Thoracic aorta endothelial cell (primary cell): ENCODE data around the gene ZPR1. TPM values are rescaled to one million over a fixed set of nuclear protein-coding genes. Genes with fewer than 3 reads are reported as not detected.

Source experiments
- total RNA-seq: library from RNA; depleted of rRNA; stranded (reverse); fragments of >200 nt; gene quantifications from 2 replicates; pipeline ENCODE4 v1.2.3, GENCODE V29; 2012

The ZPR1 gene, protein sequence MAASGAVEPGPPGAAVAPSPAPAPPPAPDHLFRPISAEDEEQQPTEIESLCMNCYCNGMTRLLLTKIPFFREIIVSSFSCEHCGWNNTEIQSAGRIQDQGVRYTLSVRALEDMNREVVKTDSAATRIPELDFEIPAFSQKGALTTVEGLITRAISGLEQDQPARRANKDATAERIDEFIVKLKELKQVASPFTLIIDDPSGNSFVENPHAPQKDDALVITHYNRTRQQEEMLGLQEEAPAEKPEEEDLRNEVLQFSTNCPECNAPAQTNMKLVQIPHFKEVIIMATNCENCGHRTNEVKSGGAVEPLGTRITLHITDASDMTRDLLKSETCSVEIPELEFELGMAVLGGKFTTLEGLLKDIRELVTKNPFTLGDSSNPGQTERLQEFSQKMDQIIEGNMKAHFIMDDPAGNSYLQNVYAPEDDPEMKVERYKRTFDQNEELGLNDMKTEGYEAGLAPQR
- 41.5 and 51.3 TPM in 2 replicates for total RNA-seq

DNA sequence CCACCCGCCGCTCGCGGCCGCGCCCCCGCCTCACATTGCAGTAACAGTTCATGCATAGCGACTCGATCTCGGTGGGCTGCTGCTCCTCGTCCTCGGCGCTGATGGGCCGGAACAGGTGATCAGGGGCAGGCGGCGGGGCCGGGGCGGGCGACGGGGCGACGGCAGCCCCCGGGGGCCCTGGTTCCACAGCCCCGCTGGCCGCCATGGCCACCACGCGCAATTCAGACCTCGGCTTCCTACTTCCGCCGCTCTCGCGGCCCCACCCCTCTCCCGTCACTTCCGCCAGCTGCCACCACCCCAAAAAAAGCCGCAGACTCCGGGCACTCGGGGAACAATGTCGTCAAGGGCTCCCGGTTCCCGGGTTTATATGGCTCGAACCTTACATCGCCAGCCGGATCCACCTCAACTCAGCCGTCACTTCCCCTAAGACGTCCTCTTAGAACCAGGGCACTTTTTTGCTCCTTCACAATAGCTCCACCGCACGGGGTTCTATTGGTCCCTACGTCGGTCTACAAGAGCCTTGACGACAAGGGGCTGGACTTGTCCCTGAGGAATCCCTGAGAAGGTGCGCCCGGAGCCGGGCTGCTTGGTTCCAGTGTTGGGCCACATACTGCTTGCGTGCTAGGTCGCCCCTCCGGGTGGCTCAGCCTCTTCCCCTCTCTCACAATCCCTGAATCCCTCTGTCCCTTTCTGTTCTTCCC lies at the start of gene ZPR1:
TSS of gene ZPR1 (minus strand) at position 238 of the 701 bp plus-strand sequence. CDS start at position 205, 33 bp downstream.

DNA sequence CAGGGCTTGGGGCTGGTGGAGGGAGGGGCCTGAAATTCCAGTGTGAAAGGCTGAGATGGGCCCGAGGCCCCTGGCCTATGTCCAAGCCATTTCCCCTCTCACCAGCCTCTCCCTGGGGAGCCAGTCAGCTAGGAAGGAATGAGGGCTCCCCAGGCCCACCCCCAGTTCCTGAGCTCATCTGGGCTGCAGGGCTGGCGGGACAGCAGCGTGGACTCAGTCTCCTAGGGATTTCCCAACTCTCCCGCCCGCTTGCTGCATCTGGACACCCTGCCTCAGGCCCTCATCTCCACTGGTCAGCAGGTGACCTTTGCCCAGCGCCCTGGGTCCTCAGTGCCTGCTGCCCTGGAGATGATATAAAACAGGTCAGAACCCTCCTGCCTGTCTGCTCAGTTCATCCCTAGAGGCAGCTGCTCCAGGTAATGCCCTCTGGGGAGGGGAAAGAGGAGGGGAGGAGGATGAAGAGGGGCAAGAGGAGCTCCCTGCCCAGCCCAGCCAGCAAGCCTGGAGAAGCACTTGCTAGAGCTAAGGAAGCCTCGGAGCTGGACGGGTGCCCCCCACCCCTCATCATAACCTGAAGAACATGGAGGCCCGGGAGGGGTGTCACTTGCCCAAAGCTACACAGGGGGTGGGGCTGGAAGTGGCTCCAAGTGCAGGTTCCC lies 41.8 kb upstream of the ZPR1 start, which contains the start of gene APOC3:
TSS of gene APOC3 (plus strand) at position 383 of the 659 bp plus-strand sequence. CDS start 676 bp downstream, outside the sequence.

DNA sequence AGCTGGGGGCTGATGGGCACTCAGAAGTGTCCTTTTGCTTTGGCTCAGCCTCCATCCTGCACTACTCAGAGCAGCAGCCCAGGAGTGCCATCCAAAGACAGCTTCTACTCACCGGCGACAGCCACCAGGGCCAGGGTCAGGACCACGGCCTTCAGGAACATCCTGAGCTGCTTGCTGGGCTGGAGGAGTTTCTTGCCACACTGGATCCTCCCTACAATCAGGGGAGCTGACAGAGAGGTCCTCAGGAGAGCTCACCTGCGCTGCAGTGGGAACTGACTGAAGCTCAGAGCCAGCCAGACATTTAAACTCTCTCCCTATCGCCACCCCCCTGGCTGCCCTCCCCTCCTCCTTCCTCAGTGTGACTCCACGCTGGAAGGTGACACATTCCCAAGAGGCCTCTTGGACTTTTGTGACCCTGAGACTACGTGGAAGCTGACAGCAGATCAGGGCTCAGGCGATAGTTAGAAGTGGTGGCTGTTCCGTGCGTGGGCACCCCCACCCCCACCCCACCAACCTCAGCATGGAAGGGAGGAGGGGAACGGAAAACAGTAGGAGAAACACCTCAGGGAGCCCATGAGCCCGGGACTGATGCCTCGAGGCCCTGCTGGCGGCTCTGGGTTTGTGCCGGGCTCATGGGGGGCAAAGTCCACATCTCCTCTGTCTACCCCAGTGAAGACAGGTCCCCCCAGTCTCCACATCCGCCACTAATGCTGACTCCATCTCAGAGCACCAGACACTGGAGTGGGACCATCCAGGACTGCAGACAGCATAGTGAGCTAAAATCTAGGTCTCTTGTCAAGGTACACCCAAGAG lies 35.4 kb upstream of the ZPR1 start, which contains the start of gene APOA4:
TSS of gene APOA4 (minus strand) at position 274 of the 813 bp plus-strand sequence. CDS start at position 161, 113 bp downstream.

DNA sequence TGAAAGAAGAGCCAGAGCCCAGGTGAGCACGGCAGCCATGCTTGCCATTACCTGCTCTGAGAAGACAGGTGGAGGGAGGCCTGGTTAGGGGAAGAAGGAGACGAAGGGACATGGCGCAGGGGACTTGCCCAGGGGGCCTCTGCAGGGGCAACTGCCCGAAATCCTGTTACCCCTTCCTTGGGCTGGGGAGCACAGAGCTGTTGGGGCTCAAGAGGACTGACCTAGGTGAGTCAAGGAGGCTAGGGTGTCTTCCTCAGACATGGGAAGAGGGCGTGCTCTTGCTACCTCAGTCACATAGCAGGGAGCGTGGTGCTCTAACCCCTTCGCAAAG lies 4.0 kb upstream of the ZPR1 start, which contains the start of gene APOA5:
TSS of gene APOA5 (minus strand) at position 67 of the 331 bp plus-strand sequence. CDS start at position 48, 19 bp downstream.

DNA sequence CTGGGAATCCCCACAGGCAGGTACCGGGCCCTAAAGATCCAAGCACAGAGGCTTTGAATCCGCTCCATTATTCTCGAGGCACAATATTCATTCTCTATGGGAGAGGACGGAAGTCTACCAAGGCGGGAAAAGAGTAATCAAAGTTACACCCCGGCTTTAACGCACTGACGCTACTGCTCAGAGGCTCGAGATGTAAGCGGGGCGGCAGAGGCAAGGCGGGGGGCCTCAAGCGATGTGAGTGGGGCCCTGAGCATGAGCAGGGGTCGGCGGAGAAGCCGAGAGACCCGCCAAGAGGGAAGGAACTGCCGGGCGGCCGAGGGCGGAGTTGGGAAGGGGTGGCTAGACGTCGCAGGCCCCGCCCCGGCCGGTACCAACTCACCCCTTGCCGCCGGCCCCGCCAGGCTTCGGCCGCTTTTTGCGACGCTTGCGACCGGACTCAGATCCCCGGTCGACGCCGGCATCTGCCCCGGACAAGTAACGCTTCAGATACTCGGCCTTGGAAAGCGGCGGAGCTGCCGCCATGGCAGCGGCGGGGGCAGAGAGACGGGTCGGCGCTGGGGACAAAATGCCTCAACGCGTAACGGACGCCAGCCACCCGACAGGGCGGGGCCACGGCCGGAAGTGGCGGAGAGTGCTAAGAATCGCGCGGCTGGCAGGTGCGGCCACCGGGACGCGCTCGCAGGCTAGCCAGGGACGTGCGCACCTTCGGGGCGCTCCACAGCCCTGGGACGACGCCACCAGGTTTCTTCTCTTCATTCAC lies 15.2 kb downstream of the ZPR1 start, which contains the start of gene BUD13:
TSS of gene BUD13 (minus strand) at position 545 of the 760 bp plus-strand sequence. CDS start at position 522, 23 bp downstream.

Other genes starting within 250 kb of the ZPR1 start
- 20.5 and 23.0 TPM in 2 replicates for gene BUD13, start 15.0 kb downstream of the ZPR1 start, total RNA-seq
- gene APOA5, start 3.9 kb upstream of the ZPR1 start, total RNA-seq = not detected in 2 replicates
- gene APOA4, start 35.3 kb upstream of the ZPR1 start, total RNA-seq = not detected in 2 replicates
- gene APOC3, start 41.9 kb upstream of the ZPR1 start, total RNA-seq = not detected in 2 replicates
- gene APOA1, start 49.6 kb upstream of the ZPR1 start, total RNA-seq = not detected in 2 replicates